IMR-90 (cell line): ENCODE measurements around the gene KLF11. TPM values are rescaled to one million over a fixed set of nuclear protein-coding genes. Genes with fewer than 3 reads are reported as not detected.

ENCODE experiments used
- ATAC-seq: fragments of 200-7000 bp; cut with Tn5 transposase; 2 replicates; pipeline ENCODE4 v1.9.1; 2020; ENCODE audit warnings: low read depth, mild to moderate bottlenecking, moderate library complexity
- BruUV-seq: library from RNA; stranded (reverse); fragments of 400-500 nt; replicated peaks from 2 replicates; lab custom pipeline; 2021; lab: Mats Ljungman, UMichigan
- CTCF ChIA-PET: fragments of 300-600 bp; formaldehyde crosslinking; extraction: SDS; loops from one replicate; lab custom pipeline; 2021; ENCODE audit warnings: antibody characterized with exemption; lab: Yijun Ruan, JAX
- POLR2A ChIA-PET: fragments of 300-600 bp; sonication (Branson Sonifier 250); formaldehyde crosslinking; loops from one replicate; lab custom pipeline; 2022; ENCODE audit warnings: antibody characterized with exemption; ENCODE audit not compliant: unreplicated experiment; lab: Charles Lee
- DNase-seq: peaks from one replicate; pipeline ENCODE4 v3.0.0; 2013
- H2AFZ ChIP-seq: replicated peaks from 2 replicates; pipeline ENCODE3; 2013; ENCODE audit warnings: low read length, mild to moderate bottlenecking; ENCODE audit not compliant: poor library complexity
- H2AK5ac ChIP-seq: 2 replicates; pipeline ENCODE4 v1.6.1; 2013; ENCODE audit warnings: low read depth, low read length, inconsistent platforms
- H2AK9ac ChIP-seq: replicated peaks from 2 replicates; pipeline ENCODE3; 2013; ENCODE audit warnings: mild to moderate bottlenecking, low read depth, low read length, moderate library complexity; ENCODE audit not compliant: poor library complexity
- H2BK120ac ChIP-seq: 2 replicates; pipeline ENCODE4 v1.6.1; 2013; ENCODE audit warnings: low read depth, low read length, inconsistent platforms
- H2BK15ac ChIP-seq: 3 replicates; pipeline ENCODE4 v1.6.1; 2013; ENCODE audit warnings: low read depth, low read length, inconsistent platforms
- H2BK20ac ChIP-seq: 2 replicates; pipeline ENCODE4 v1.6.1; 2013; ENCODE audit warnings: low read depth, mild to moderate bottlenecking, inconsistent platforms, low read length, moderate library complexity
- H2BK5ac ChIP-seq: 2 replicates; pipeline ENCODE4 v1.6.1; 2013; ENCODE audit warnings: mild to moderate bottlenecking, low read depth, low read length, inconsistent platforms; ENCODE audit not compliant: poor library complexity, severe bottlenecking
- H3K14ac ChIP-seq: replicated peaks from 2 replicates; pipeline ENCODE4 v1.6.1; 2013; ENCODE audit warnings: low read depth, low read length, inconsistent platforms
- H3K18ac ChIP-seq: 2 replicates; pipeline ENCODE4 v1.6.1; 2013; ENCODE audit warnings: low read depth, low read length, control low read depth
- H3K23ac ChIP-seq: 2 replicates; pipeline ENCODE4 v1.6.1; 2013; ENCODE audit warnings: low read depth, low read length, inconsistent platforms
- H3K27ac ChIP-seq: 2 replicates; pipeline ENCODE4 v1.5.1; 2013; ENCODE audit warnings: mild to moderate bottlenecking, control low read depth, low read length; ENCODE audit not compliant: insufficient read depth
- H3K27me3 ChIP-seq: 2 replicates; pipeline ENCODE4 v1.6.1; 2013; ENCODE audit warnings: low read length; ENCODE audit not compliant: control insufficient read depth, insufficient read depth
- H3K36me3 ChIP-seq: 2 replicates; pipeline ENCODE4 v1.6.1; 2013; ENCODE audit warnings: low read length, mixed read lengths; ENCODE audit not compliant: control insufficient read depth, insufficient read depth
- H3K4ac ChIP-seq: 2 replicates; pipeline ENCODE4 v1.6.1; 2013; ENCODE audit warnings: low read depth, low read length, inconsistent platforms
- H3K4me1 ChIP-seq: 2 replicates; pipeline ENCODE4 v1.6.1; 2013; ENCODE audit warnings: low read length, mixed read lengths; ENCODE audit not compliant: control insufficient read depth, insufficient read depth
- H3K4me2 ChIP-seq: 2 replicates; pipeline ENCODE4 v1.6.1; 2013; ENCODE audit warnings: low read depth, mild to moderate bottlenecking, control low read depth, low read length, moderate library complexity
- H3K4me3 ChIP-seq: 2 replicates; pipeline ENCODE4 v1.5.1; 2013; ENCODE audit warnings: low read depth, mild to moderate bottlenecking, control low read depth, low read length, moderate library complexity; ENCODE audit not compliant: insufficient read depth
- H3K56ac ChIP-seq: 2 replicates; pipeline ENCODE4 v1.6.1; 2013; ENCODE audit warnings: low read length, inconsistent platforms; ENCODE audit not compliant: insufficient read depth; ENCODE audit errors: extremely low read depth
- H3K79me1 ChIP-seq, 2 experiments: 2 replicates each; pipeline ENCODE4 v1.6.1; 2013; ENCODE audit warnings: low read length in 2 of 2, inconsistent platforms in 1 of 2, low read depth in 1 of 2
- H3K9ac ChIP-seq: 2 replicates; pipeline ENCODE4 v1.6.1; 2013; ENCODE audit warnings: low read depth, low read length, control low read depth
- H3K9me1 ChIP-seq: 2 replicates; pipeline ENCODE4 v1.6.1; 2013; ENCODE audit warnings: low read length, inconsistent platforms; ENCODE audit not compliant: insufficient read depth
- H3K9me3 ChIP-seq: 2 replicates; pipeline ENCODE4 v1.6.1; 2013; ENCODE audit warnings: low read length; ENCODE audit not compliant: control insufficient read depth, insufficient read depth
- H4K20me1 ChIP-seq: 2 replicates; pipeline ENCODE4 v1.6.1; 2013; ENCODE audit warnings: low read length, inconsistent platforms; ENCODE audit not compliant: insufficient read depth
- H4K5ac ChIP-seq: 2 replicates; pipeline ENCODE4 v1.6.1; 2013; ENCODE audit warnings: mild to moderate bottlenecking, low read depth, low read length, control low read depth
- H4K8ac ChIP-seq, 2 experiments: 2 replicates each; pipeline ENCODE4 v1.6.1; 2013; ENCODE audit warnings: low read depth in 2 of 2, low read length in 2 of 2, control low read depth in 1 of 2, inconsistent platforms in 1 of 2
- H4K91ac ChIP-seq: 2 replicates; pipeline ENCODE4 v1.6.1; 2013; ENCODE audit warnings: low read depth, low read length, inconsistent platforms; ENCODE audit not compliant: insufficient read depth
- BHLHE40 ChIP-seq: fragments of 150-350 bp; IDR thresholded peaks from 2 replicates; pipeline ENCODE4 v1.6.1; 2016; ENCODE audit warnings: mild to moderate bottlenecking, low read depth, low read length
- CEBPB ChIP-seq: IDR thresholded peaks from 2 replicates; pipeline ENCODE4 v1.6.1; 2012; ENCODE audit warnings: low read depth, low read length, improper control_type of control experiment
- CTCF ChIP-seq: conservative IDR thresholded peaks from 2 replicates; pipeline ENCODE4 v1.5.1; 2012; ENCODE audit warnings: mild to moderate bottlenecking, low read depth, low read length, improper control_type of control experiment
- FOS ChIP-seq: fragments of 150-350 bp; IDR thresholded peaks from 2 replicates; pipeline ENCODE4 v1.6.1; 2016; ENCODE audit warnings: low read depth, low read length
- MAFK ChIP-seq: IDR thresholded peaks from 2 replicates; pipeline ENCODE4 v1.6.1; 2012; ENCODE audit warnings: low read depth, low read length, improper control_type of control experiment
- MAZ ChIP-seq: IDR thresholded peaks from 2 replicates; pipeline ENCODE4 v1.6.1; 2012; ENCODE audit warnings: low read depth, mild to moderate bottlenecking, low read length, improper control_type of control experiment, moderate library complexity, borderline replicate concordance
- MXI1 ChIP-seq: IDR thresholded peaks from 2 replicates; pipeline ENCODE4 v1.6.1; 2012; ENCODE audit warnings: low read depth, mild to moderate bottlenecking, low read length, moderate library complexity, borderline replicate concordance
- NFE2L2 ChIP-seq: fragments of 150-350 bp; IDR thresholded peaks from 2 replicates; pipeline ENCODE4 v1.6.1; 2016; ENCODE audit warnings: low read depth, mild to moderate bottlenecking, low read length
- POLR2A ChIP-seq: IDR thresholded peaks from 2 replicates; pipeline ENCODE4 v1.6.1; 2012; ENCODE audit warnings: mild to moderate bottlenecking, low read depth, low read length
- RAD21 ChIP-seq: IDR thresholded peaks from 2 replicates; pipeline ENCODE4 v1.6.1; 2012; ENCODE audit warnings: low read length, improper control_type of control experiment
- RCOR1 ChIP-seq: IDR thresholded peaks from 2 replicates; pipeline ENCODE4 v1.6.1; 2012; ENCODE audit warnings: mild to moderate bottlenecking, low read length, improper control_type of control experiment; ENCODE audit not compliant: insufficient replicate concordance
- RFX5 ChIP-seq: IDR thresholded peaks from 2 replicates; pipeline ENCODE4 v1.8.0; 2012; ENCODE audit warnings: low read depth, mild to moderate bottlenecking, low read length, moderate library complexity
- SMC3 ChIP-seq: fragments of 150-350 bp; IDR thresholded peaks from 2 replicates; pipeline ENCODE4 v1.6.1; 2016; ENCODE audit warnings: low read depth, mild to moderate bottlenecking, antibody characterized with exemption, low read length, moderate library complexity
- WGBS, 2 experiments: methylation state at CpG; one replicate each; pipeline versions ENCODE4 v1.1.5 to v1.1.7; 2013; ENCODE audit warnings: missing lambda C conversion rate in 2 of 2; ENCODE audit not compliant: insufficient read length in 1 of 2; ENCODE audit errors: extremely low coverage in 2 of 2; 5-methylcytosine and 5-hydroxymethylcytosine counted together
- dilution Hi-C: fragments of 300-500 bp; cut with HindIII; formaldehyde crosslinking; loops from one replicate; pipeline ENCODE4 v1.14.3; 2018; ENCODE audit warnings: low sequenced_read_pairs; ENCODE audit not compliant: unreplicated experiment
- in situ Hi-C: fragments of 300-500 bp; cut with MboI; formaldehyde crosslinking; loops from 3 replicates; pipeline ENCODE4 v1.14.3; 2019; ENCODE audit warnings: low sequenced_read_pairs, inconsistent platforms, mixed read lengths
- intact Hi-C: fragments of 100-400 bp; cut with micrococcal nuclease; formaldehyde crosslinking; loops from 2 replicates; pipeline ENCODE4 v1.10.0; 2022
- polyA plus RNA-seq, 3 experiments: library from polyadenylated mRNA; depleted of rRNA; stranded (reverse); fragments of >200 nt; gene quantifications; 2 replicates each; pipeline ENCODE4 v1.2.3, GENCODE V29; 2012; ENCODE audit warnings: low replicate concordance in 1 of 3
- total RNA-seq: library from RNA; depleted of rRNA; stranded (reverse); fragments of >200 nt; gene quantifications from 2 replicates; pipeline ENCODE4 v1.2.3, GENCODE V29; 2012

KLF11 gene
- total and polyA plus RNA-seq, 2 of the 4 experiments (the other 2 are of a cell fraction): 2.0 to 2.4 TPM

GRCh38 chr2:10047616-10048500 is 4.5 kb downstream of the KLF11 start (continued):
- no peak for TF ChIP-seq RFX5

- no peak overlapping the region for H4K91ac ChIP-seq
- no TSS peak for BruUV-seq
- ChIA-PET CTCF (interaction anchor here (0.5 to 2.4 kb wide), 18 partner anchors 9 to 1536 kb away, joined by 3 to 12 read pairs (median 4); no protein-coding TSS in a partner anchor), POLR2A (interaction anchor here (0.6 kb wide), 1 partner anchor 557 kb away, joined by 6 read pairs; no protein-coding TSS in a partner anchor)
- H4K8ac ChIP-seq: no peak overlapping the region
- peaks cover 6% of the 10 kb centered on the region; the same call in 1 of the 2 replicates for H4K20me1 ChIP-seq
- no peak overlapping the region for H3K14ac ChIP-seq
- H2BK120ac ChIP-seq: no peak overlapping the region
- no peak overlapping the region for H3K4me3 ChIP-seq
- intact Hi-C loops (loop anchor here (1.0 to 10.0 kb wide), 3 partner anchors 104 to 249 kb away; no protein-coding TSS in a partner anchor), in situ Hi-C loops (loop anchor here (5.0 to 10.0 kb wide), 2 partner anchors 251 to 484 kb away; no protein-coding TSS in a partner anchor), dilution Hi-C loops (no loop called here)
- H3K9ac ChIP-seq: no peak overlapping the region
- H3K27me3 ChIP-seq: no peaks in the 10 kb centered on the region
- H3K36me3 ChIP-seq: peaks cover 19% of the 10 kb centered on the region
- peaks cover 4 to 8% of the 10 kb centered on the region in 2 experiments; a peak in 3 of 4 replicates for H3K79me1 ChIP-seq
- no peak overlapping the region for H3K4me2 ChIP-seq
- peak overlapping the region; percentile 34; the same call in 1 of the 2 replicates for H2AK5ac ChIP-seq
- no peak overlapping the region for H3K18ac ChIP-seq
- peak overlapping the region; percentile 56 for H2AK9ac ChIP-seq
- no peak overlapping the region for H3K27ac ChIP-seq
- no peak overlapping the region for H3K56ac ChIP-seq
- ATAC-seq (peak; percentile 46; the same call in 1 of the 2 replicates), DNase-seq (peak; percentile 62)
- 80% methylated on average over 1 of the region's 10 CpGs; no CpG with 5 or more reads in 1 of the 2 experiments for WGBS, 2 experiments
- no peak overlapping the region for H4K5ac ChIP-seq
- no peak overlapping the region for H2BK15ac ChIP-seq
- no peak overlapping the region for H3K23ac ChIP-seq
- no peak overlapping the region for H2AFZ ChIP-seq
- H2BK20ac ChIP-seq: no peak overlapping the region
- peaks cover 1% of the 10 kb centered on the region; the same call in 1 of the 2 replicates for H3K4me1 ChIP-seq
- H3K4ac ChIP-seq: no peak overlapping the region
- no peaks in the 10 kb centered on the region for H3K9me3 ChIP-seq
- H3K9me1 ChIP-seq: no peaks in the 10 kb centered on the region
- no peak overlapping the region for H2BK5ac ChIP-seq
- no peak for TF ChIP-seq RFX5
- no peak for TF ChIP-seq MXI1
- peak; percentile 90 for TF ChIP-seq SMC3
- TF ChIP-seq CTCF: peak; percentile 85
- TF ChIP-seq MAZ: no peak
- TF ChIP-seq BHLHE40: no peak
- no peak for TF ChIP-seq FOS
- TF ChIP-seq RCOR1: no peak
- TF ChIP-seq NFE2L2: no peak
- TF ChIP-seq POLR2A: no peak
- peak; percentile 89 for TF ChIP-seq RAD21
- TF ChIP-seq MAFK: no peak
- no peak for TF ChIP-seq CEBPB
Measured at GRCh38 chr2:10048501-10049171, 5.3 kb downstream of the KLF11 start.
